COLO668 (cell line): Measurements from ENCODE around the gene LSS.
A peak's percentile ranks its signal among the peaks of the same experiment; 100 is the strongest.
"Not testable (repeated sequence)": the region's sequence is repeated elsewhere in the genome, so short reads cannot be mapped to it uniquely, and the experiment has no call there.

Experiments used
- DNase-seq: peaks from one replicate; lab custom pipeline; 2025; ENCODE audit not compliant: unreplicated experiment; lab: John Stamatoyannopoulos, UW

LSS gene

DNA sequence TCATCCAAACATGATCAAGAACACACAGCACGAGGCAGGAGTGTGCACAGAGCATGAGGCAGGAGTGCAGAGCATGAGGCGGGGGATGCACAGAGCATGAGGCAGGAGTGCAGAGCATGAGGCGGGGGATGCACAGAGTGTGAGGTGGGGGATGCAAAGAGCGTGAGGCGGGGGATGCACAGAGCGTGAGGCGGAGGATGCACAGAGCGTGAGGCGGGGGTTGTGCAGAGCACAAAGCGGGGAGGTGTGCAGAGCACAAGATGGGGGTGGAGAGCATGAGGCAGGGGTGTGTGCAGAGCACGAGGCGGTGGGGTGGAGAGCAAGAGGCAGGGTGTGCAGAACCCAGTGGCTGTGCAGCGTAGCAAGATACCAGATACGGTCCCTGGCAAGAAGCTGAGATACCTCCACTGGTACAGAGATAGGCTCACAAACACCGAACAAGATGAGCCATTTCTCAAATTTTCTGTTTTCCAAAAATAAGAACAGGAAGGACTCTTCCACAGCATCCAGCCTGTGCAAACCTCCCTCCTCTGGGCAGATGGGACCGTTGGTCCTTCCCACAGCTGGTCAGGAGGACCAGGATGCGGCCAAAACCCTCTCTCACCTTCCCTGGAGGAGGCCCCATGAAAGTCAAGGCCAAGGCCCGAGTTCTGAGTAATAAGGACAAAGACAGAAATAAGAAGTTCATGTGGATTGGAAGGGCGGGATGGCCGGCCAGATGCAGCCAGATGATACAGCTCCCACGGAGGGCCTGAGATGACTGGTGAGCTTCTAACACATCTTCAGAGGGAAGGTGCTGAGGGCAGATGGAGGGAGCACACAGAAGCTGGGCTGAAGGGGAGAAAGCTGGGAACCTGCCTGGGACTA is 56.3 kb downstream of the LSS start:
- no peak for DNase-seq

DNA sequence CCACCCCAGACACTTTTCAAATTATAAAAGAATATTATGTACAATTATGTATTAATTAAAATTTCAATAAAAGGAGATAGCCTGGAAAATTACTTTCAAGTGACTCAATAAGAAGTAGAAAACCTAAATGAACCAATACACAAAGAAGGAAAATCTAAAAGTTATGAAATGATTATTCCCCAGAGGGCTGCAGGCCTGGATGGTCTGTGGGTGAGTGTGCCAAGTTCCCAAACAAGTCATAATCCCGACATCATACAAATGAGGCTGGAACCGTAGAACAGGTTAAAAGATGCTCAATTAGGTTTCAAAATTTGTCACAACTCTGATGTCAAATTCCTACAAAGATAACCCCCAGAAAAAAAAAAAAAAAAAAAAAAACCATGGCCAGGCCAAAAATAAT is 57.0 kb downstream of the LSS start:
- DNase-seq = no peak

DNA sequence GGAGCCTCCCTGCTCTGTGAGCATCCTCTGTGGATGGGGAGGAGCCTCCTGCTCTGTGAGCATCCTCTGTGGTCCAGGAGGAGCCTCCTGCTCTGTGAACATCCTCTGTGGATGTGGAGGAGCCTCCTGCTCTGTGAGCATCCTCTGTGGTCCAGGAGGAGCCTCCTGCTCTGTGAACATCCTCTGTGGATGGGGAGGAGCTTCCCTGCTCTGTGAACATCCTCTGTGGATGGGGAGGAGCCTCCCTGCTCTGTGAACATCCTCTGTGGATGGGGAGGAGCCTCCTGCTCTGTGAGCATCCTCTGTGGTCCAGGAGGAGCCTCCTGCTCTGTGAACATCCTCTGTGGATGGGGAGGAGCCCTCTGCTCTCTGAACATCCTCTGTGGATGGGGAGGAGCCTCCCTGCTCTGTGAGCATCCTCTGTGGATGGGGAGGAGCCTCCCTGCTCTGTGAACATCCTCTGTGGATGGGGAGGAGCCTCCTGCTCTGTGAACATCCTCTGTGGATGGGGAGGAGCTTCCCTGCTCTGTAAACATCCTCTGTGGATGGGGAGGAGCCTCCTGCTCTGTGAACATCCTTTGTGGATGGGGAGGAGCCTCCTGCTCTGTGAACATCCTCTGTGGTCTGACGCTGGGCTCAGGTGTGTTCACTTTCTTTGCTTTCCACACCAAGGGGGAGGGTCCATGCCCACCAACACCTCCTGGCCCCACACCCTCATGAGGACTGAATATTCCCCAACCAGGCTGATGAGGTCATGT is 58.0 kb downstream of the LSS start:
- not testable (repeated sequence) for DNase-seq

DNA sequence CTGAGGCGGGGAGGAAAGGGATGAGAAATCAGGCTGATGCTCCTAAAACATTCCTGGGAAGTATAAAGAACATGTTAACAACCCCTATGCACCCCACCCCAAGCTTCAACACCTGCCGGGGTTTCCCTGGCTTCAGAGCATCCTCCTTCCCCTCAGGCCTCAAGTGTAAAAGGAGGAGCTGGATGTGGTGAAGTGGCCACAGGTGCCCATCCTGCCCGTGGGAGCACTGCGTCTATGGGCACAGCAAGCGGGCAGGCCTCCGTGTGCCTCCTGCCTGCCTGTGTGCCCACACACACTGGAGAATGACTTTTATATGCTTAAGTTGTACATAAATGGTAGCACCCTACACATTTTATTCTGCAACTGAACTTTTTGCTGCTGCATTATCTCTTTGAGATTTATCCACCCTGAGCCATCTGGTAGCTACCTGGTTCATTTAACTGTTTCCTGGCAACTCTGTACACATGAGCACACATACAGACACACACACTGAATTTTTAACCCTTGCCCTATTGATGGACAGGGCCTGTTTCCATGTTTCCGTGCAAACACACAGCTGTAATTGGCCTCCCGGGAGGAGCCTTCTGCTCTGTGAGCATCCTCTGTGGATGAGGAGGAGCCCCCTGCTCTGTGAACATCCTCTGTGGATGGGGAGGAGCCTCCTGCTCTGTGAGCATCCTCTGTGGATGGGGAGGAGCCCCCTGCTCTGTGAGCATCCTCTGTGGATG is 59.8 kb downstream of the LSS start:
- peak; percentile 57 for DNase-seq

DNA sequence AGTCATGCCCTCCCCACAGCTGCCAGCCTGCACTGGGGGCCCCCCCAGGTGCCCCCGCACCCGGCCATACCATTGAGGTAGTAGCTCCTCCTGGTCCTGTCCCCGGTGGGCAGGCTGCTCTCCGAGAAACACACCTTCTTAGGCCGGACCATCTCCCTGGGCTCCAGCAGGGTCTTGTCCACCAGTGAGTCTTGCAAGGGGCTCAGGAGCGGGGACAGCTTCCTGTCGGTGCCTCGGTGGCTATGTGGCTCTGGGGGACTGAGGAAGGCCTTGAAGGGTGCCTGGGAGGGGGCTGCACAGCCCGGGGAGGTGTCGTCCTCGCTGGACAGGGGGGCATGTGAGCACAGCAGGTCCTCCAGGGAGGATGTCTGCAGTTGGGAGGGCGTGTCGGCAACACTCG is 60.3 kb downstream of the LSS start:
- DNase-seq = no peak

DNA sequence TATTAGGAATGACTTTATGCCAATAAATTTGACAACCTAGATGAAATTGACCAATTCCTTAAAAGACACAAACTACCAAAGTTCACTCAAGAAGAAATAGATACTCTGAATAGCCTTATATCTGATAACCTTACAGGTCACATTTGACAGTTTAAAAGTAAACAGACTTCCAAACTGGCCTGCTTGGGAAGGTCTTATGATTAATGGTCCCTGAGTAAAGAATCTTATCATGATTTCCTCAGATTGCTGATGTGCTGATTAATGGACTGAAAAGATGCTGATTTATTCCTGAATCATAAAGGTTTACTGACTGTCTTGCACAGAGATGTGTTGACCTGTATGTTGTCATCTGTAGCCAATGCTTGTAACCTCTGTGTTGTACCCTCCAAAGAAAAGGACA is 63.5 kb downstream of the LSS start:
- DNase-seq = no peak

DNA sequence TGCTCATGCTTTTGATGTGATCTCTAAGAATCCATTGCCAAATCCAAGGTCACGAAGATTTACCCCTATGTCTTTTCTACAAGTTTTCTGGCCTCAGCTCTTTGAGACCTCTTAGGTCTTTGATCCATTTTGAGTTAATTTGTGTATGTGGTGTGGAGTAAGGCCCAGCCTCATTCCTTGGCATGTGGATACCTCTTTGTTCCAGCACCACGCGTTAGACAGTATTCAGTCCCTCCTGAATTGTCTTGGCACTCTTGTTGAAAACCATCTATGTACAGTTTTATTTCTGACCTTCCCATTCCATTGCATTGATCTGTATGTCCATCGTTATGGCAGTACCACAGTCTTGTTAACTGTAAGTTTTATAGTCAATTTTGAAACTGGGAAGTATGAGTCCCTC is 65.2 kb downstream of the LSS start:
- no peak for DNase-seq

DNA sequence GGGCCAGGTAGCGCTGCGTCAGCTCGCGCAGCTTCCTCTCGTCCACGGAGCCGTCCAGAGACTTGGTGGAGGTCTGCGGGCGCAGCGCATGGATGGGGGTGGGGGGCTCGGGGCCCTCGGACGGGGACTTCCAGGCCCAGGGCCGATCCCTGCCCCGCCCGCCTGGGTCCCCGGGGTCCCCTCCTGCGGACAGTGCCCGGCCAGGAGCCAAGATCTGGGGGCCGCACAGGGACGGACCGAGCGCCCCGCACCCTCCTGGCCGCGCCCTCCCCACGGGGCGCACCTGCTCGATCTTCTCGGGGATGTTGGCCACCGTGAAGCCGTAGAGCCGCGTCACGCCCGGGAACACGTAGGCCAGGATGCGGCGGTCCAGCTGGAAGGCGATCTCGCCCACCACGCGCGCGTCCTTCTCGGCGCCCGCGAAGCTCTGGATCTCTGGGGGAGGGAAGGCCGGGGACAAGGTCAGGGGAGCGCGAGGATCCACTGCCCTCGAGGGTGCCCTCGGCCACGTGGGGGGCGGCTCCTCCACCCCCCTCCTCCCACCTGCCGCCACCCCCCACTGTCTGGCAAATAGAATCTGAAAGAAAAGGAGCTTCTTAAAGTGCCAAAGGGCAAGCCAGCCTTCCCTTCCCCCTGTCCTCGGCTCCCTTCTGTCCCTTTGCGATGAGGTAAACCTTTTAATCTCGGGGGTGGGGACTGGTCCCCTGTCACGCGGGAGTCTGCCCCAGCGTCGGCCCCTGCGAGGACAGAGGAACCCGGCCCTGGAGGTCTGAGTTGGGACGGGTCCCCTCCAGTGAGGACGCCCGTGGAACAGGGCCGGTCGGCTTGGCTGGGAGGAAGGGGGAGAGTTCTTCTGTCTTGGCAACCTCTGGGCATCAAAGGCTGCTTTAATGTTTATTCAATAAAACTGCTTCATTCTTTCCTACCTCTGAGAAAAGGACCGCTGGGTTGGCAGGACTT is 66.7 kb downstream of the LSS start:
- DNase-seq = no peak

DNA sequence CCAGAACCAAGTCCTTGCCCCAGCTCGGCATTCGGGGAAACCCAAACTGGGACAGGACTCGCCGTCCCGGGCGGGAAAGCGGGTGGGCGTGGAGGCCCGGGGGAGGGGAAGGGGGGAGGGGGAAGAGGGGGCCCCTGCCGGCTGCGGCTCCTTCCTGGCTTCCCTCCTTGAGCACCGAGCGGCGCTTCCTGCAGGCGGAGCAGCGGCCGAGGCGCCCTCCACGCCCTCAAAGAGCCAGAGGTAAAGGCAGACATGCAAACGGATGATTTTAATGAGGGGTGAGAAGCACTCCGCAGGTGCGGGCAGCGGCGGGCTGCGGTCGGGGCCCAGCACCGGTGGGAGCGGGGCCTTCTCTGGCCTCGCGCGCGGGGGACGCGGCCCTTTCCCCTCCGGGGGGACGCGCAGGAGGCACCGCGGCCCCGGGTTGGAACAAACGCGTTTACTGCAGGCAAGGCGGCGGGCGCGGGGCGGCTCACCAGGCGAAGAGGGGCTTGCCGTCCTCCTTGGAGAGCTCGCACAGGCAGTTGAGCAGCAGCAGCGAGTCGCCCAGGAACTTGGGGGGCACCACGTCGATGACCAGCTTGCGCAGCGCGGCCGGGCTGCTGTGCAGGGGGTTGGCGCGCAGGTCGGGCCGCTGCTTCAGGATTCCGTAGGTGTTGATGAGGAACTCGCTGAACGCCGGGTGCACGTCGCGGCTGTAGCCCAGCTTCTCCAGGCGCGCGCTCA is 67.5 kb downstream of the LSS start:
- no peak for DNase-seq

DNA sequence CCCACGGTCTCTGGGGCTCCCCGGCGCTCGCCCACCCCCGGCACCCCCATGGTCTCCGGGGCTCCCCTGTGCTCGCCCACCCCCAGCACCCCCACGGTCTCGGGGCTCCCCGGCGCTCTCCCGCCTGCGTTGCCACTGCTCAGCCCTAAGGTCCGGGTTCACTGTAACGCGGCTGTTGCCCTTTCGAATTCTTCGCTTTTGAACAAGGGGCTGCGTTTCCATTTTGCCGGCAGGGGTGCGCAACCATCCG is 68.0 kb downstream of the LSS start:
- no peak for DNase-seq

DNA sequence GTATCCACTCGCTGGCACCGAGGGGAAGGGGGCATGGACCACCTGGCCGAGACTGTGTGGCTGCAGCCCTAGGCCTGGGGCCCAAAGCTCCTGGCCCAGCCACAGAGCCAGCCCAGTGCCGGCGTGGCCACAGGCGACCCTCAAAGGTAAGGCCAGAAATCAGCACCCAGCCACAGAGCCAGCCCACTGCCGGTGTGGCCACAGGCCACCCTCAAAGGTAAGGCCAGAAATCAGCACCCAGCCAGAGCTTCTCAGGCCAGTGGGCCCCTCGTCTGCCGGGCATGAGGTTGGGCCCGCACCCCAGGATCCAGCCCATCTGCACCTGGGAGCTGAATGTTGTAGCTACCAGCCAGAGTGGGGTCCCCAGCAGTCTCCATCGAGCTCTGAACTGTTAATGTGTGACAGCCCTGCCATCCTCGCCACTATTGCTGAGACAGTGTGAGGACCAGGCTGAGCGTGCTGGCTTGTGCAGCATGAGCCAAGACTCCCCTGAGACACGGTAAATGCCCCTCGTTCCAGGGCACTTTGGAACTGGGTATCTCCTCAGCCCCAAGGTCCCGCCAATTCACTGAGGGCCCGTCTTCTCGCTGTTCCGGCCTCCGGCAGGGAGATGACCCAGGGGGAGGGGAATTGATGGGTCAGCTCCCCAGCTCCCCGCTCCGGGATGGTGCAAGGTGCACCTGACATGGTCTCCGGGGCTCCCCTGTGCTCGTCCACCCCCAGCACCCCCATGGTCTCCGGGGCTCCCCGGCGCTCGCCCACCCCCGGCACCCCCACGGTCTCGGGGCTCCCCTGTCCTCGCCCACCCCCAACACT is 68.5 kb downstream of the LSS start:
- no peak for DNase-seq

DNA sequence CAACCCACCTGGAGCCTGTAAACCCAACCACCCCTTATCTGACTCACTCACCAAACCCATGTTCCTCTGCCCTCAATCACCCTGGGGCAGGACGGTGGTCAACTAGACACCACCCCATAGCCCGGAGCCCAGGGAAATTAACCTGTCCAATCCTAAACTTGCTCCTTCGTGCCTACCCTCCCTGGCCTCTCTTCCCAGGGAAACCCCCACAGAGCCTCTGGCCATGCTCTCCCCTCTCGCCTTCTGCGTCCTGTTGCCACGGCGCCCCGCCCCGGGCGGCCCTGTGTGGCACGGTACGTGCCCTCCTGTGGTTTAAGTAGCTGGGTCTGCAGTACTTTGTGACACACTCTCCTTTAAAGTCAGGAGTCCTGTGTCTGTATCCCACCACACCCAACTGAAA is 69.2 kb downstream of the LSS start:
- DNase-seq = no peak

DNA sequence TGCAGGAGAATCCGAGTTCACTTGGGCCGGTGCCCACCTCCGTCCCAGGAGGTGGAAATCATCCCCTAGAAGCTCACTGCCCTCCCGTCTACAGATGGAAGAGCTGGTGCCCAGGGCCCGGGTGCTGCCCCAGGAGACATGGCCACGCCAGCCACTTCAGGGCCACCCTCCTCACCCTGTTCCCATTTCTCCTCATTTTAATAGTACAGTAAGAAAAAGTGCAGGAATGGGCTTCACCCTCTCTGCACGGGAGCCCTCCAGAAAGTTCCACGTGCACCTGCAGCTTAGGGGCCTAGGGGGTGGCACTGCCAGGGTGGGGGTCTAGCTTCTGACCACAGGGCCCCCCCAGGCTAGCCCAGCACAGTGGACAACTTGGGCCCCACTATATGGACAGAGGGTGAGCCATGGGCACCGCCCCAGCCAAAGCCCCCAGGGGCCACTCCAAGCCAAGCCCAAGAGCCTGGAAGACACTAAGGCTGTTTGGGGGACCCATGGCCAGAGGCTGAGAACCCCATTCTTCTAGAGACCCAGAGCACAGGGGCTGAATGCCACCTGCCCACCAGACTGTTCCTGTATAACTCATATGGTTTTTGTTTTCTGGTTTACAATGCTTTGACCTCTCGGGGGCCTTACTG is 69.8 kb downstream of the LSS start:
- DNase-seq = no peak

DNA sequence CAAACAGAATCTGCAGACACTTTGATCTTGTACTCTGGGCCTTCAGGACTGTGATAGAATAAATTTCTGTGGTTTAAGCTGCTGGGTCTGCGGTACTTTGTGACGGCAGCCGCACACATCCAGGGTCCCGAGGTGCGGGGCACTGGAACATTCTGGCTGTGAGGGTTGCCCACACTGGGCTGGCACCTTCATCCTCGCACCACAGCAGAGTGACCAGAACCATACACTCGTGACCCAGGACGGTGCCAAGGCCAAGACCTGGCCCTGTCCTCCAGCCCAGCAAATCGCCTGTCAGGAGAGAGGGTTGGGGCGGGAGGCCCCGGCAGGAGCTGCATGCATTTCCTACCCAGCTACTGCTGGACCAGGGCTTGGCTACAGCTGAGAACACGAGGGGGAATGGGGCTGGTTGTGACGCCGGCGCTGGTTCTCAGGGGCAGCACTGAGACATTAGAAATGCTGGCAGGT is 70.6 kb downstream of the LSS start:
- DNase-seq = no peak

DNA sequence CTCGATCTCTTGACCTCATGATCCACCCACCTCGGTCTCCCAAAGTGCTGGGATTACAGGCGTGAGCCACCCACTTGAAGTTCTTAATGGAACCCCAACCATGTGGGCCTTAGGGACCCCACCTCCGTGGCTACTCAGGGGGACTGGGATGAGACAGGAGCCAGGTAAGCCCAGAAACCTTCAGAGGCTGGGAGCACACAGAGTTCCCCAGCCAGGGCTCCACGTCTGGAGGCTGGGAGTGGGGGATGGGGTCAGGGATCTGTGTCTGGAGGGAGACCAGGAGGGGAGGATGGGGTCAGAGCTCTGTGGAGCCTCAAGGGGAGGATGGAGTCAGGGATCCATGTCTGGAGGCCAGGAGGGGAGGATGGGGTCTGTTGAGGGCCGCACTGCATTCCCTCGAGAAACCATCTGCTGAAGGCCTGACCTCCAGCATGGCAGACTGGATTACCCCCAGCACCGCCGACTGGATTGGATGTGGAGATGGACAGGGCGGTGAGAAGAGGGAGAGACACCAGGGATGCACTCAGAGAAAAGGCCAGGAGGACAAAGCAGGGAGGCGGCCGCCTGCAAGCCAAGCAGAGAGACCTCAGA is 71.1 kb downstream of the LSS start:
- no peak for DNase-seq

DNA sequence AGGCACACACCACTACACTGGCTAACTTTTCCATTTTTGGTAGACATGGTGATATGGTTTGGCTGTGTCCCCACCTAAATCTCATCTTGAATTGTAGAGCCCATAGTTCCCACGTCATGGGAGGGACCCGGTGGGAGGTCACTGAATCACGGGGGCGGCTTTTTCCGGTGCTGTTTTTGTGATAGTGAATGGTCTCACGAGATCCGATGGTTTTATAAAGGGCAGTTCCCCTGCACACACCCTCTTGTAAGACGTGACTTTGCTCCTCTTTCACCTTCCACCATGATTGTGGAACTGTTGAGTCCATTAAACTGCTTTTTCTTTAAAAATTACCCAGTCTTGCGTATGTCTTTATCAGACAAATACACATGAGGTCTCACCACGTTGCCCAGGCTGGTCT is 71.9 kb downstream of the LSS start:
- no peak for DNase-seq

DNA sequence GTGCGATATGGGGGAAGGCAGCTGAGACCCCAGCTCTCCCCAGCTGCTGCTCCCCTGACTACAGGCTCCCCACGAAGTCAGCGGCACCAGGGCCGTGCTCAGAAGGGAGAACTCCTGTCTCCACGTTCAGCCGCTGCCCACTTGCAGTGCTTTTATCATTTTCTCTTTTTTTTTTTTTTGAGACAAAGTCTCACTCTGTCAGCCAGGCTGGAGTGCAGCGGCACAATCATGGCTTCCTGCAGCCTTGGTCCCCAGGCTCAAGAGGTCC is 72.3 kb downstream of the LSS start:
- DNase-seq = no peak

DNA sequence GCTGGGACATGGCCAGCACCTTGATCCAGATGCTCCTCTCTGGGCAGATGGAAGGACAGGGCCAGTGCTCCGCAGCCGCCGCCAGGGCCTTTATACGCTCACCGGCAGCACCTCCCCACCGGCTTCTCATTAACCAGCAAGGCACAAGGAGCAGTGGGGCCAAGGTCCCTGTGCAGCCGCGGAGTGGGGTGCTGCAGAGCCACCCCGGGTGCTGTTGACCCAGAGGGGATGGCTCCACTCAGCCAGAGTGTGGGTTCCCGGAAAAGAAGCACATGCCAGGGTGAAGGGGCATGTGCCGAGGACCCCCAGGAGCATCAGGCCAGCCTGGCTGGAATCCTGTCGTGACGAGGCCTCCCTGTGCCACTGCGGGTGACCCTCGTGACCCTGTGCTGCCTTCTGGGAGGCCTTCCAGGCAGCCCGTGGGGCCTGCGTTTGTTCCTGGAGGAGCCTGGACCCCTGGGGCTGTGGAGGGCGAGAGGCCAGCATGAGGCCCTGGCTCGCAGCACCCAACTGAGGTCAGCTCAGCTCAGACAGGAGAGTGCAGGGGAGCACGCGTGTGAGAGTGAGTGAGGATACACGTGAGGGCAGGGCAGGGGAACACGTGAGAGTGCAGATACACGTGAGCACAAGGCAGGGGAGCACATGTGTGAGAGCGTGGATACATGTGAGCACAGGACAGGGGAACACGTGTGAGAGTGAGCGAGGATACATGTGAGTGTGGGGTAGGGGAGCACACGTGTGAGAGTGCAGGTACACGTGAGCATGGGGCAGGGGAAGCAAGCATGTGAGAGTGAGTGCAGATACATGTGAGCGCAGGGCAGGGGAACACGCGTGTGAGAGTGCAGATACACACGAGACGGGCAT is 72.8 kb downstream of the LSS start, which contains the start of gene FTCD:
Gene FTCD, minus strand, starts transcription at position 66 of the 864 bp plus-strand sequence. Its CDS starts 56 bp downstream, at position 10.
- DNase-seq = no peak
